Testis (tissue), 3 donors: Measurements from ENCODE around the gene STK17A. TPM values are rescaled to one million over a fixed set of nuclear protein-coding genes. Genes with fewer than 3 reads are reported as not detected.

Source experiments
- DNase-seq: peaks from one replicate; pipeline ENCODE4 v3.0.0-alpha.2; 2019
- H3K27ac ChIP-seq, 2 donors: fragments of 200-600 bp; sonication (generic); one replicate each; pipeline ENCODE4 v1.5.1; 2019
- H3K27me3 ChIP-seq: fragments of 200-600 bp; sonication (generic); one replicate; pipeline ENCODE4 v1.5.1; 2019
- H3K36me3 ChIP-seq: fragments of 200-600 bp; sonication (generic); one replicate; pipeline ENCODE4 v1.5.1; 2017; ENCODE audit warnings: low read depth; ENCODE audit errors: missing control alignments
- H3K4me1 ChIP-seq: fragments of 200-600 bp; sonication (generic); one replicate; pipeline ENCODE4 v1.5.1; 2019
- H3K4me3 ChIP-seq, 2 donors: fragments of 200-600 bp; sonication (generic); one replicate each; pipeline ENCODE4 v1.5.1; 2017 to 2019
- H3K9me3 ChIP-seq: fragments of 200-600 bp; sonication (generic); one replicate; pipeline ENCODE4 v1.5.1; 2017
- CTCF ChIP-seq, 3 experiments: fragments of 450-650 bp in 2 of 3; fragments of 200-600 bp in 1 of 3; sonication (generic) in 1 of 3; IDR thresholded peaks; one replicate each; pipeline ENCODE4 v1.5.1; 2016 to 2019; ENCODE audit warnings: antibody characterized with exemption in 3 of 3, mild to moderate bottlenecking in 2 of 3, moderate library complexity in 1 of 3
- POLR2A ChIP-seq: fragments of 450-650 bp; IDR thresholded peaks from one replicate; pipeline ENCODE4 v1.6.1; 2017; ENCODE audit warnings: antibody characterized with exemption, mild to moderate bottlenecking, moderate library complexity
- whole genome bisulfite sequencing, 2 donors: methylation state at CpG; one replicate each; pipeline ENCODE4 v1.1.5; 2018; 5-methylcytosine and 5-hydroxymethylcytosine counted together
- intact Hi-C: fragments of 100-400 bp; cut with DNase I; formaldehyde crosslinking; loops from one replicate; pipeline ENCODE4 v1.15.1; 2023; ENCODE audit warnings: low total_unique reads
- polyA plus RNA-seq: library from polyadenylated mRNA; stranded (reverse); fragments of 350-450 nt; fragmentation: Illumina TruSeq; extraction: RNeasy Lipid Tissue Mini Kit (QIAGEN cat#74804); gene quantifications from one replicate; pipeline ENCODE4 v1.2.3, GENCODE V29; 2014; ENCODE audit warnings: low read depth, low replicate concordance; ENCODE audit not compliant: insufficient read depth
- total RNA-seq, 2 donors: library from RNA; depleted of rRNA; stranded (reverse); fragments of >200 nt; gene quantifications; one replicate each; pipeline ENCODE4 v1.2.3, GENCODE V29; 2016

STK17A gene
- total and polyA plus RNA-seq, 3 donors from 2014 or later: 14.8 to 43.2 (median 18.8) TPM

DNA sequence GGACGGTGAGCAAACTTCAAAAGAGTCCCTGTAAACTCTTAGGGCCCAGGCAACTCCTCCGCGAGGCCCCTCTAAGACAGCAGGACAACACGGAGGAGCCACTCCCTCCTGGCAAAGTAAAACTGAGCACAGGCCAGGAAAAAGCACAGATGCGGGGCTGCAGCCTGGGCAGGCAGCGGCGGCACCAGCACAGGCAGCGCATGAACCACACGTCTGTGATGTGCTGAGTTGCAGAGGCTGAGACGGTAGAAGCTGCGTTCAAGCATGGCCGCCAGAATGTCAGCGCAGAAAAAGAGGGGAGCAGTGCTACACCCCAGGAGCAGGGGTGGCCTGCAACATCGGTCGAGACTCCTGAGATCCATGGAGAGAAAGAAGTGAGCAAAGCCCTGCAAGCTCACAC lies 46.1 kb upstream of the STK17A start:
- 55 to 73% methylated on average over 8 to 15 of the region's 15 CpGs for WGBS, 2 donors
- intact Hi-C loops: no loop called here

DNA sequence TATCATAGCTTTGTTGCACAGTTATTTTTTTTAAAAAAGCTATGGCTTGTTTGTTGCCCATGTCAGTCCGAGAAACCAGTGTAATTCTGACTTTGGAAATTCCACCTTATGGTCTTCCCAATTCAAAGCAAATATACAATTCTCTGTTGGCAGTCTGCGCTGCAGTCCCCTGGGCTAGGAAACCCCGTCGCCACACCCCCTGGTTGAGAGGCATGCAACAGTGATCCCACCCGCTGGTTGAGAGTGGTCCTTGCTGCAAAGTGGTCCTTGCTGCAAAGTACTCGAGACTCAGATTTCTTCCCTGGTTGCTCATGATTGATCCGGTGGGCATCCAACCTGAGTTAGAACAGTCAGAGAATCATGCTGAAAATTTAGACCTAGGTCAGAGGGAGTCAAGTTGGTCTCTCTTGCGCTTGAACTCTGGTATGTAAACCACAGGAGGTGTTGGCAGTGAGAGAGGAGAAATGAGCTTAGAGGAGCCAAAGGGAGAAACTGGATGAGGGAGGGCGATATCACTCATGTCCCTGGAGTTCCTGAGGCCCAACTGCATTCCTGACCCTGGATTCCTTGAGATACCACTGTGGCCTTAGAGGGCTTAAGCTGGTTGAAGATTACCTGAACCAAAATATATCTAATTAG lies 45.0 kb upstream of the STK17A start:
- Histone ChIP-seq H3K4me3 (no peak overlapping the region), H3K4me1 (no peaks in the 10 kb centered on the region), H3K27ac (no peak overlapping the region), H3K27me3 (no peaks in the 10 kb centered on the region), H3K9me3 (no peaks in the 10 kb centered on the region), H3K36me3 (no peaks in the 10 kb centered on the region)
- WGBS, 2 donors: 80 to 90% methylated on average over 9 of the region's 9 CpGs
- no peak for TF ChIP-seq CTCF (IDR thresholded peaks at IDR 0.05)
- no peak for TF ChIP-seq POLR2A
- DNase-seq: no peak
- intact Hi-C loops: no loop called here

More for the DNA sequence above, 46.1 kb upstream of the STK17A start:
- TF ChIP-seq POLR2A (no peak), CTCF (IDR thresholded peaks at IDR 0.05) (no peak)
- Histone ChIP-seq H3K9me3 (no peaks in the 10 kb centered on the region), H3K4me3 (no peak overlapping the region), H3K36me3 (no peaks in the 10 kb centered on the region), H3K27me3 (no peaks in the 10 kb centered on the region), H3K27ac (no peak overlapping the region), H3K4me1 (no peaks in the 10 kb centered on the region)
- no peak for DNase-seq

DNA sequence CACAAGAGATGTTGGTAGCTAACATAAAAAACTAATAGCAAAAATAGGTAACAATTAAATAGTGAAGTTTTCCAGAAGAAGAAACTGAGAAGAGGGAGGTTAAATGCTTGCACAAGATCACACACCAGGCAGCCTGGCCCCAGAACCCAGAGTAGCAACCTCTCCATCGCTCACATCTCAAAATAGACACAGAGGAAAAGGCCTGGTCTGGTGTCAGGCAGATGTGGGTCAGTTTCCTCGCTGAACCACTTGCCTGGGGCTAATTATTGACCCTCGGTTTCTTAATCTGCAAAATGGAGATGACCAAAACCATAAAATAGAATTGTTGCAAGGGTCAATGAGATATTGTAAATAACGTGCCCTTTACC lies 44.5 kb upstream of the STK17A start:
- WGBS, 2 donors: 78 to 85% methylated on average over 4 of the region's 4 CpGs
- intact Hi-C loops: no loop called here
- no peaks in the 10 kb centered on the region for H3K36me3 ChIP-seq
- H3K9me3 ChIP-seq: no peaks in the 10 kb centered on the region
- H3K27ac ChIP-seq: no peak overlapping the region
- no peaks in the 10 kb centered on the region for H3K27me3 ChIP-seq
- H3K4me1 ChIP-seq: no peaks in the 10 kb centered on the region
- DNase-seq: no peak
- TF ChIP-seq POLR2A: no peak
- no peak for TF ChIP-seq CTCF (IDR thresholded peaks at IDR 0.05)
- H3K4me3 ChIP-seq: no peak overlapping the region

DNA sequence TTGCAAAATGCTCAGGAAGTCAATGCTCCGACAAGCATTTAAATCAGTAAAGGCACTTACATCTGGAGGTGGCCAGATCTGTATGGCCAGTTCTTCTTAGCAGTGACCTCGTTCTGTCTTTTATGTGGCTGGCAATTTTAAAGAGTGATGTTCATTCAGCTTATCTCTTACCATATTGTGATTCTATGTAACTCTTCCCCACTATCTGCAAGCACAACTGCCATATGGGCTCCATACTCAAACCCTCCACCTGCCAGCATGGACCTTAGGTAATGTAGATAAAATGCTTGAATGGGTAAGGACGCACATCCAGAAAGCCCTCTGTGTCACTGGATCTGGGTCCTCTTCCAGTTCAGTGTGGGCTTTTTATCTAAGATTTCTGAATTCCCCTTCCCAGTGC lies 42.4 kb upstream of the STK17A start:
- no peaks in the 10 kb centered on the region for H3K27me3 ChIP-seq
- no peaks in the 10 kb centered on the region for H3K36me3 ChIP-seq
- H3K4me3 ChIP-seq: no peak overlapping the region
- WGBS, 2 donors: 79 to 82% methylated on average over 3 of the region's 3 CpGs
- intact Hi-C loops: no loop called here
- TF ChIP-seq CTCF (IDR thresholded peaks at IDR 0.05) (no peak), POLR2A (no peak)
- DNase-seq: no peak
- no peak overlapping the region for H3K27ac ChIP-seq
- no peaks in the 10 kb centered on the region for H3K9me3 ChIP-seq
- no peaks in the 10 kb centered on the region for H3K4me1 ChIP-seq

GRCh38 chr7:43542716-43543115 lies 40.2 kb upstream of the STK17A start:
- WGBS, 2 donors: 81 to 88% methylated on average over 5 of the region's 5 CpGs
- TF ChIP-seq CTCF (IDR thresholded peaks at IDR 0.05) (no peak), POLR2A (no peak)

More at GRCh38 chr7:43542716-43543115, 40.2 kb upstream of the STK17A start:
- H3K27ac ChIP-seq: no peak overlapping the region
- DNase-seq: no peak
- no peaks in the 10 kb centered on the region for H3K27me3 ChIP-seq
- H3K4me1 ChIP-seq: no peaks in the 10 kb centered on the region
- H3K36me3 ChIP-seq: no peaks in the 10 kb centered on the region
- H3K4me3 ChIP-seq: no peak overlapping the region
- no peaks in the 10 kb centered on the region for H3K9me3 ChIP-seq
- intact Hi-C loops: no loop called here
